ENCODE results near the gene GAB2.

Gene GAB2

GRCh38 chr11:78343303-78343702 lies 74.3 kb downstream of the GAB2 start:
- DNase-seq (ENCODE audit: low read depth in 2 of 2): no peak

DNA sequence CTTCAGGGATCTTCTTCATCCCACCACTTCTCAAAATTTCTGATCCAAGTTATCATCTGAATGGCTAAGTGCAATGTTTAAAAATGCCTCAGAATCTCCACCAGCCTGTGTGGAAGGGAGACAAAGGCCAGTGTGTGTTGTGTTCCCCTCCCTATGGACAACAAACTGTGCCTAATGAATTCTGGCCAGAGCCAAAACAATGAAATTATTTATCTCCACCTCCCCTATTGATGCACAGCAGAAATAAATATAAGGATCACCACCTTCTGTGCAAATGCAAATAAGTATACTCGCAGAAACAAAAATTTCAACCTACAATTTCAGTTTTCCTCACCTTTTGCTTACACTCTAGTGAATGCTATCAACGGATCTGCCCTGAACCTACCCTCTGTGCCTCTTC lies 75.8 kb downstream of the GAB2 start:
- DNase-seq (ENCODE audit: low read depth in 2 of 2): no peak

- DNase-seq (ENCODE audit: low read depth in 2 of 2): no peak
These were observed 77.1 kb downstream of the GAB2 start for GRCh38 chr11:78340530-78340929.

- DNase-seq (ENCODE audit: low read depth in 2 of 2): no peak
These were observed 77.7 kb downstream of the GAB2 start for GRCh38 chr11:78339945-78340344.

- DNase-seq (ENCODE audit: low read depth in 2 of 2): no peak
These were observed 78.1 kb downstream of the GAB2 start for GRCh38 chr11:78339483-78339882.

GRCh38 chr11:78338702-78339101 lies 78.9 kb downstream of the GAB2 start:
- no peak for DNase-seq (ENCODE audit: low read depth in 2 of 2)

DNA sequence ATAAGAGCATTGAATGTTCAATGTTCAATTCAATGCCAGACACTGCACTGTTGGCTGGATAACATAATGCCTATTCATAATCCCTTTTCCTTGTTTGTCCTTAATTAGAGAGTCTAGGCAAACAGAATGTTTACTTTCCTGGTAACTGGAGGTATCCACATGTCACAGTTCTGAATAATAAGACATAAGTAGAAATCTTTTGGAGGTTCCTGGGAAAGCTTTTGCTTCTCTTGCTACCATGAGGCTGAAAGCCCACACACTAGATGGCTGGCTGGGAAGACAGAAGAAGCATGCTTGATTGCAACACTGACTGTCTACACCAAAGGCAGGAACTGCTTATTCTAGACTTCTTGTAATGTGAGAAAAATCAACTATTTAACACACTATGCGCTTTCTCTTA lies 79.5 kb downstream of the GAB2 start:
- DNase-seq (ENCODE audit: low read depth in 2 of 2): no peak

- DNase-seq (ENCODE audit: low read depth in 2 of 2): no peak
These were observed 80.1 kb downstream of the GAB2 start for GRCh38 chr11:78337554-78337924.

DNA sequence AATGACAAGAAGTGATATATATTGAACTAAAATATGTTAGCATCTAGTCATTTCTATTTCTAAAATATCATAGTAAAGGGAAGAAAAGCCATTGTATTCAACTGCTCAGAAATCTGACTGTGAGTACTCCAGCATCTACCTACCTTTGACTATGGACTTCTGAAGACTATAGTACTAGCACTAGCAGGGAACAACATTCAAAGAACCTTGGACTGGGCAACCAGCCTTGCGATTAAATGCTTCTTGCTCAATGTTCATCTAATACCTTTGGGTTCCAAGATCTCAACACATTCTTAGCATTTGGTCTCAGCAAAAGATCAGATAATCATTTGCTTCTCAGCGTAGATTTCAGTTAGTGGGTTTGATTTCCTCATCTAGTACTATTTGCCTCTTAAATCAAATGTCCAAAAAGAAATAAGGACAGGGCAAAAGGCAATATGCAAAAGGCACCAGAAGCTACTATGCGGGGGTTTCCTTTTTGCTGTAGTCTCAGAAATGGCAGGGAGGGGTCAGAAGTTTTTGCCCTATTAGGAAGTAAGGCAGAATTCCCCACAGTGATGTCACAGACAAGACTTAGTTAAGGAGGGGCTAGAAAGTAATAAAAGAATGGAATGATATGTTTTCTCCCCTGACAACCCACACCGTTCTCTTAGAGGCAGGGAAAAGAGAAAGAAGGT lies 80.6 kb downstream of the GAB2 start:
- DNase-seq (ENCODE audit: low read depth in 2 of 2): no peak

GRCh38 chr11:78334109-78334508 lies 83.5 kb downstream of the GAB2 start:
- no peak for DNase-seq (ENCODE audit: low read depth in 2 of 2)

GRCh38 chr11:78332872-78333271 lies 84.7 kb downstream of the GAB2 start:
- DNase-seq (ENCODE audit: low read depth in 2 of 2): no peak

GRCh38 chr11:78332174-78332866 lies 85.3 kb downstream of the GAB2 start:
- no peak for DNase-seq (ENCODE audit: low read depth in 2 of 2)

DNA sequence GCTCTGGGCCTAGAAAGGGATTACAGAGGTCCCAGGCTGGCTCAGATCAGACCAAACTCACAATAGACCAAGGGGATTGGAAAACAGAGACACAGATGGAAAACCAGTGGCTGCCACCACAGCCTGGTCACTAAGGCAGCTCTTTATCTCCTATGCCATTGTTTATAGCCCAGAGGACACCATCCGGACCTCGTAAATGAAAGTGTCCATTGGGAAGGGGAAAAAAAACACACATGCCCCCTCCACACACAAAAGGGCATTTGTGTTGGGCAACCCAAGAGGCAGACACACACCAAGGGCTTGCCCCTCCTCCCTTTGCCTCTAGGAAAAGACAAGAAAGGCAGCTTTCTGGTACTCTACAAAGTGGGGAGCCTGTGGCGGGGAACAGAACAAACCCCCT lies 85.9 kb downstream of the GAB2 start:
- DNase-seq (ENCODE audit: low read depth in 2 of 2): no peak

- no peak for DNase-seq (ENCODE audit: low read depth in 2 of 2)
These were observed 87.3 kb downstream of the GAB2 start for GRCh38 chr11:78330361-78330760.

GRCh38 chr11:78327945-78328344 lies 89.7 kb downstream of the GAB2 start:
- no peak for DNase-seq (ENCODE audit: low read depth in 2 of 2)

- no peak for DNase-seq (ENCODE audit: low read depth in 2 of 2)
These were observed 92.3 kb downstream of the GAB2 start for GRCh38 chr11:78325274-78325781.

DNA sequence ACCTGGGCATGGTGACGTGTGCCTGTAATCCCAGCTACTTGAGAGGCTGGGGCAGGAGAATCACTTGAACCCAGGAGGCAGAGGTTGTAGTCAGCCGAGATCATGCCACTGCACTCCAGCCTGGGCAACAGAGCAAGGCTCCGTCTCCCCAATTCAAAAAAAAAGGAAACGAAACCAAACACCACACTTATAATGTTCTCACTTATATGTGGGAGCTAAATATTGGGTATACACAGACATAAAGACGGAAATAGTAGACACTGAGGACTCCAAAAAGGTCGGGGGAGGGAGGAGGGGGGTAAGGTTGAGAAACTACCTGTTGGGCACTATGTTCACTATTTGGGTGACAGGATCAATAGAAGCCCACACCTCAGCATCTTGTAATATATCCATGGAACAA lies 94.3 kb downstream of the GAB2 start:
- DNase-seq (ENCODE audit: low read depth in 2 of 2): no peak

GRCh38 chr11:78319453-78319955 lies 98.1 kb downstream of the GAB2 start:
- no peak for DNase-seq (ENCODE audit: low read depth in 2 of 2)

DNA sequence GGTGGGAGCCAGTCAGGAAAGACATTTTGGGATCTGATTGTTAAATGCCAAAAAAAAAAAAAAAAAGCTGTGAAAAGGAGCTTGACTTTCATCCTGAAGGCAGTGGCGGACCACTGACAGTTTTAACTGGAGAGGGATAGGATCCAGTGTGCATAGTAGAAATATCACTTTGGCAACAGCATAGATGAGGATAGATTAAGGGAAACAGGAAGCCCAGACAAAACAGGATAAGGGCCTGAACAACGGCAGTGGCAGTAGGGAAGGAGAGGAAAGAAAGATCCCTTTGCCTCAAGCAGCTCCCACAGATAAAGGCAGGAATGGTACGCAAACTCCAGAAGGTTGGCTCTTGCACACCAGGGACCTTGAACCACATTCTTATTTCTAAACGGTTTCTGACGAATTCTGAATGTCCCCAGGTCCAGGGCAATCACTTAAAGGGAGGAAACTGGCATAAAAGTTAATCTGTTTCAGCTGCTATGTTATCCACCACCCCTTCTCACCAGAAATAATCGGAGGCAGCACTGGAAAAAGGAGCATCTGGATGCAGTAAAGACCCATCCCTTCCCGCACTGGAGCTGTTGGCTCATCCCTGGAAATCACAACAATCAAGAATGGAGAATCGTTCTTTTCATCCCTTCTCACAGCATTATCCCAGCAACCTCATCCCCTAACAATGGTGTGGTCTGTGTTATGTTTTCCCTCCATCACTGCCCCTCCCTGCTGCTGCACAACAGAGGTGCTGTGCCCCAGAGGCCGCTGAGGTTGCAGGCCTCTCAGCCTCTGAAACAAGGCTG lies 99.1 kb downstream of the GAB2 start:
- no peak for DNase-seq (ENCODE audit: low read depth in 2 of 2)

DNA sequence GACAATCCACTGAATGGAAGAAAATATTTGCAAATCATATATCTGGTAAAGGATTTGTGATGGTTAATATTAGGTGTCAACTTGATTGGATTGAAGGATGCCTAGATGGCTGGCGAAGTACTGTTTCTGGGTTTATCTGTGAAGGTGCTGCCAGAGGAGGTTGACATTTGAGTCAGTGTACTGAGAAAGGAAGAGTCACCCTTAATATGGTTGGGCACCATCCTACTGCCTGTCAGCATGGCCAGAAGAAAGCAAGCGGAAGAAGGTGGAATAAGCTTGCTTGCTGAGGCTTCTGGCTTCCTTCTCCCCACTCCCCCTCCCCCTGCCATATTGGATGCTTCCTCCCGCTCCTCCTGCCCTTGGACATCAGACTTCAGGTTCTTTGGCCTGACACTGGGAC lies 101.9 kb downstream of the GAB2 start:
- no peak for DNase-seq (ENCODE audit: low read depth in 2 of 2)

DNA sequence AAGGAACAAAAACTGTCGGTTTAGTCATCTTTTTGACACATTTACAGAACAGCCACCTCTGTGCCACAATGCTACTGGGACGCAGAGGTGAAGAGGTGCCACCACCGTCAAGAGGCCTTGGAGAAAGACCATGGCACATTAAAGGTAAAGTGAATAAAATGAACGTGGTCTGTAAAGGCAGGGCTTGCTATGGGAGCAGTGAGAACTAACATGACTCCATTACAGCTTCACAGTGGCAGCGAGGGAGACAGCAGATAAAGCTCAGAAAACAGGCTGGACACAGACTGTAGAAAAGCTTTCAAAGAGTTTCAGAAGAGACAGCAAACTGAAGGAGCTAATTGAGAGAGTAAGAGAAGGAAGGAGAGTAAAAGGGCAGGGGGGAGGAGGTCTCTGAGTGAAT lies 102.9 kb downstream of the GAB2 start:
- no peak for DNase-seq (ENCODE audit: low read depth in 2 of 2)

GRCh38 chr11:78313898-78314297 lies 103.7 kb downstream of the GAB2 start:
- no peak for DNase-seq (ENCODE audit: low read depth in 2 of 2)

Measured in activated CD4-positive, alpha-beta T cell treated with anti-CD3 and anti-CD28 coated beads for 24 hours (primary cell).